Astrocyte (in vitro differentiated cells and primary cell): Measurements from ENCODE around the gene THRB. TPM values are rescaled to one million over a fixed set of nuclear protein-coding genes. Genes with fewer than 3 reads are reported as not detected.

ENCODE experiments used
- DNase-seq: peaks from one replicate; pipeline ENCODE4 v3.0.0-alpha.2; 2010; ENCODE audit warnings: low read depth
- FAIRE-seq: peaks from 2 replicates; lab custom pipeline; 2011; peaks lifted over from hg19 to GRCh38; lab: Jason Lieb, UNC
- H2AFZ ChIP-seq: 2 replicates; pipeline ENCODE4 v1.6.0; 2012; ENCODE audit warnings: low read depth, low read length, inconsistent platforms
- H3K27ac ChIP-seq: 2 replicates; pipeline ENCODE4 v1.5.1; 2011; ENCODE audit warnings: low read depth, low read length, inconsistent platforms
- H3K27me3 ChIP-seq: 2 replicates; pipeline ENCODE4 v1.6.0; 2011; ENCODE audit warnings: low read length, inconsistent platforms; ENCODE audit not compliant: insufficient read depth
- H3K36me3 ChIP-seq: 2 replicates; pipeline ENCODE4 v1.5.1; 2011; ENCODE audit warnings: low read length, inconsistent platforms; ENCODE audit not compliant: insufficient read depth
- H3K4me1 ChIP-seq: 2 replicates; pipeline ENCODE4 v1.5.1; 2011; ENCODE audit warnings: low read length, inconsistent platforms; ENCODE audit not compliant: insufficient read depth
- H3K4me2 ChIP-seq: 2 replicates; pipeline ENCODE4 v1.6.0; 2012; ENCODE audit warnings: low read length, inconsistent platforms
- H3K4me3 ChIP-seq: 2 replicates; pipeline ENCODE4 v1.5.1; 2011; ENCODE audit warnings: low read depth, mild to moderate bottlenecking, low read length, inconsistent platforms; ENCODE audit not compliant: insufficient read depth
- H3K79me2 ChIP-seq: 2 replicates; pipeline ENCODE4 v1.6.0; 2012; ENCODE audit warnings: mild to moderate bottlenecking, low read length, inconsistent platforms; ENCODE audit not compliant: insufficient read depth
- H3K9ac ChIP-seq: 2 replicates; pipeline ENCODE4 v1.6.0; 2012; ENCODE audit warnings: mild to moderate bottlenecking, low read length, inconsistent platforms
- H3K9me3 ChIP-seq: 2 replicates; pipeline ENCODE4 v1.5.1; 2012; ENCODE audit warnings: low read depth, mild to moderate bottlenecking, low read length, inconsistent platforms; ENCODE audit not compliant: insufficient read depth
- H4K20me1 ChIP-seq: 2 replicates; pipeline ENCODE4 v1.6.0; 2012; ENCODE audit warnings: low read length, inconsistent platforms; ENCODE audit not compliant: insufficient read depth
- H3K27ac Mint-ChIP-seq: one replicate; pipeline ENCODE4 v1.8.0; 2021; ENCODE audit warnings: mild to moderate bottlenecking, mixed read lengths; ENCODE audit not compliant: unreplicated experiment
- H3K27me3 Mint-ChIP-seq: one replicate; pipeline ENCODE4 v1.8.0; 2021; ENCODE audit warnings: low read depth, mixed read lengths; ENCODE audit not compliant: unreplicated experiment
- H3K36me3 Mint-ChIP-seq: one replicate; pipeline ENCODE4 v1.8.0; 2021; ENCODE audit warnings: low read depth, mixed read lengths; ENCODE audit not compliant: unreplicated experiment
- H3K4me1 Mint-ChIP-seq: one replicate; pipeline ENCODE4 v1.8.0; 2021; ENCODE audit warnings: low read depth, mixed read lengths; ENCODE audit not compliant: unreplicated experiment
- H3K4me3 Mint-ChIP-seq: one replicate; pipeline ENCODE4 v1.8.0; 2021; ENCODE audit warnings: mild to moderate bottlenecking, moderate library complexity, mixed read lengths; ENCODE audit not compliant: unreplicated experiment
- H3K9me3 Mint-ChIP-seq: one replicate; pipeline ENCODE4 v1.8.0; 2021; ENCODE audit warnings: mild to moderate bottlenecking, mixed read lengths; ENCODE audit not compliant: unreplicated experiment
- CTCF ChIP-seq: IDR thresholded peaks from 2 replicates; pipeline ENCODE4 v1.5.1; 2011; ENCODE audit warnings: low read depth, mild to moderate bottlenecking, inconsistent platforms, low read length, moderate library complexity; ENCODE audit not compliant: insufficient read depth
- EZH2 ChIP-seq: IDR thresholded peaks from 2 replicates; pipeline ENCODE4 v1.6.1; 2012; ENCODE audit warnings: mild to moderate bottlenecking, low read length, inconsistent platforms; ENCODE audit not compliant: insufficient read depth
- total RNA-seq: library from RNA; stranded (reverse); gene quantifications from 2 replicates; pipeline ENCODE4 v1.2.1, GENCODE V29; 2021

THRB gene
- total RNA-seq, 1 donor from 2014 or later, result 8.5 TPM

GRCh38 chr3:24225385-24225950, 269.2 kb downstream of the THRB start:
- H2AFZ ChIP-seq, result no peak overlapping the region
- no peaks in the 10 kb centered on the region for H4K20me1 ChIP-seq
- H3K4me2 ChIP-seq, result no peak overlapping the region
- peaks cover 8% of the 10 kb centered on the region for H3K4me1 ChIP-seq
- no peaks in the 10 kb centered on the region for H3K27me3 ChIP-seq
- FAIRE-seq, result no peak
- TF ChIP-seq CTCF, result no peak
- no peak for TF ChIP-seq EZH2
- H3K4me3 ChIP-seq, result no peak overlapping the region
- no peak overlapping the region for H3K27ac ChIP-seq
- no peaks in the 10 kb centered on the region for H3K9me3 ChIP-seq
- DNase-seq, result no peak
- H3K4me3 Mint-ChIP-seq, result no peak overlapping the region
- H3K79me2 ChIP-seq, result no peaks in the 10 kb centered on the region
- H3K4me1 Mint-ChIP-seq, result peaks cover 29% of the 10 kb centered on the region
- no peaks in the 10 kb centered on the region for H3K36me3 Mint-ChIP-seq
- peaks cover 2% of the 10 kb centered on the region for H3K9me3 Mint-ChIP-seq
- H3K36me3 ChIP-seq, result no peaks in the 10 kb centered on the region
- H3K9ac ChIP-seq, result no peak overlapping the region
- no peak overlapping the region for H3K27ac Mint-ChIP-seq
- no peaks in the 10 kb centered on the region for H3K27me3 Mint-ChIP-seq

DNA sequence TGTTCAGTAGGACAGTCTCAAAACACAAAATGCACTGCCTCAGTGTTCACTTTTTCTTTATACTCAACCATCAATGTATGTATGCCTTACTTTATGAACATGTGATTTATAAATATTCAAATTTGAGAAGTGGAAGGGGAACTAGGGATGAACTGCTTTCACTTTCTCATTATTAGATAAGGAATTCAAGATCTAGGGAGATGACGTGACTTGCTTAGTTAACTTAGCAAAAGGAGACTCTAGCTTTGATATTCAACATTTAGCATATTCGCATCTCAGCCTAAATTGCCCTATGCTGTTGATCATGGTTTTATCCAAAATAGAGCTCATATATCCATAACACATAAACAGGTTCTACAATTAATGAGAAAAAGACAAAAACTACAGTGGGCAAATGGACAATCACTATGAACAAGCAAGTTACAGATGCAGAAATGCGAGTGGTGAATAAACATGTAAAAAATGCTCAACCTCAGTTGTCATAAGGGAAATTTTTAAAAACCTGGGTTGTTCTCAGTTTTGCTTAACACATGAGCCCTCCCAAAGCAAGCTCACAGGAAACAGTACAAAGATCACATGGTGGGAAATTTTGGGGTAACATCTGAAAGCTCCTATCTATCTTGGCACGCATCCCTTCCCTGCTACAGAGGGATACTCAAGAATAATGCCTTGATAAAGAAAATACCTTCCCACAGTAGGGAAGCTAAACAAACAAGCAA, 269.8 kb downstream of the THRB start:
- peaks cover 2% of the 10 kb centered on the region for H3K9me3 Mint-ChIP-seq
- TF ChIP-seq CTCF, result no peak
- no peak for TF ChIP-seq EZH2
- Histone ChIP-seq H3K4me1 (peaks cover 8% of the 10 kb centered on the region), H3K9ac (no peak overlapping the region), H3K79me2 (no peaks in the 10 kb centered on the region), H2AFZ (no peak overlapping the region), H3K9me3 (no peaks in the 10 kb centered on the region), H3K4me2 (no peak overlapping the region), H3K27me3 (no peaks in the 10 kb centered on the region), H3K27ac (no peak overlapping the region), H3K4me3 (no peak overlapping the region), H4K20me1 (no peaks in the 10 kb centered on the region), H3K36me3 (no peaks in the 10 kb centered on the region)
- FAIRE-seq (no peak), DNase-seq (no peak)
- H3K27ac Mint-ChIP-seq, result no peak overlapping the region
- H3K27me3 Mint-ChIP-seq, result no peaks in the 10 kb centered on the region
- H3K4me1 Mint-ChIP-seq, result peaks cover 34% of the 10 kb centered on the region
- H3K4me3 Mint-ChIP-seq, result no peak overlapping the region
- H3K36me3 Mint-ChIP-seq, result no peaks in the 10 kb centered on the region
